Osteoblast (primary cell): Measurements from ENCODE around the gene SECTM1. TPM values are rescaled to one million over a fixed set of nuclear protein-coding genes. Genes with fewer than 3 reads are reported as not detected.
"Not testable (repeated sequence)": the region's sequence is repeated elsewhere in the genome, so short reads cannot be mapped to it uniquely, and the experiment has no call there.

Experiments used
- DNase-seq: peaks from one replicate; pipeline ENCODE4 v3.0.0; 2011; ENCODE audit warnings: low spot score, mixed read lengths; ENCODE audit not compliant: insufficient read length; ENCODE audit errors: missing footprints
- H2AFZ ChIP-seq: 2 replicates; pipeline ENCODE4 v1.6.0; 2011; ENCODE audit warnings: mild to moderate bottlenecking, low read length
- H3K27ac ChIP-seq: 2 replicates; pipeline ENCODE4 v1.5.1; 2011; ENCODE audit warnings: mild to moderate bottlenecking, low read depth, low read length, moderate library complexity
- H3K27me3 ChIP-seq: 2 replicates; pipeline ENCODE4 v1.6.0; 2012; ENCODE audit warnings: mild to moderate bottlenecking, control low read depth, inconsistent platforms, low read length, moderate library complexity; ENCODE audit not compliant: insufficient read depth
- H3K36me3 ChIP-seq: 2 replicates; pipeline ENCODE4 v1.5.1; 2011; ENCODE audit warnings: mild to moderate bottlenecking, low read length, control low read depth, moderate library complexity; ENCODE audit not compliant: insufficient read depth
- H3K4me1 ChIP-seq: 2 replicates; pipeline ENCODE4 v1.5.1; 2011; ENCODE audit warnings: mild to moderate bottlenecking, low read length, control low read depth, moderate library complexity; ENCODE audit not compliant: insufficient read depth
- H3K4me2 ChIP-seq: 2 replicates; pipeline ENCODE4 v1.6.0; 2011; ENCODE audit warnings: mild to moderate bottlenecking, low read length; ENCODE audit not compliant: insufficient read depth
- H3K4me3 ChIP-seq: fragments of 200-600 bp; sonication (generic); 3 replicates; pipeline ENCODE4 v1.5.1; 2012; ENCODE audit warnings: mild to moderate bottlenecking, low read length, inconsistent platforms; ENCODE audit not compliant: insufficient read depth
- H3K79me2 ChIP-seq: 2 replicates; pipeline ENCODE4 v1.6.0; 2012; ENCODE audit warnings: mild to moderate bottlenecking, low read length, control low read depth, inconsistent platforms; ENCODE audit not compliant: insufficient read depth
- H3K9me3 ChIP-seq: 2 replicates; pipeline ENCODE4 v1.5.1; 2011; ENCODE audit warnings: low read depth, low read length, control low read depth
- H4K20me1 ChIP-seq: 2 replicates; pipeline ENCODE4 v1.6.0; 2012; ENCODE audit warnings: mild to moderate bottlenecking, low read length, control low read depth; ENCODE audit not compliant: insufficient read depth
- CTCF ChIP-seq: IDR thresholded peaks from 2 replicates; pipeline ENCODE4 v1.5.1; 2011; ENCODE audit warnings: mild to moderate bottlenecking, low read depth, low read length, moderate library complexity; ENCODE audit errors: extremely low read depth
- total RNA-seq: library from RNA; depleted of rRNA; stranded (reverse); fragments of >200 nt; gene quantifications from 2 replicates; pipeline ENCODE4 v1.2.3, GENCODE V29; 2012

Gene SECTM1
- total RNA-seq = 5.8 and 11.5 TPM in 2 replicates

GRCh38 chr17:82333279-82334171, at the start of gene SECTM1:
TSS of gene SECTM1 (minus strand) at chr17:82333766. CDS start at chr17:82327240, 6,526 bp downstream.
- Histone ChIP-seq H4K20me1 (no peaks in the 10 kb centered on the region), H3K36me3 (no peaks in the 10 kb centered on the region), H3K27me3 (peaks cover 23% of the 10 kb centered on the region), H3K4me2 (peak within 1 kb of the TSS; percentile 86), H3K9me3 (no peaks in the 10 kb centered on the region), H3K27ac (no peak within 1 kb of the TSS), H3K79me2 (no peaks in the 10 kb centered on the region), H3K4me1 (peaks cover 27% of the 10 kb centered on the region), H3K4me3 (peak within 1 kb of the TSS; percentile 72), H2AFZ (peak within 1 kb of the TSS; percentile 47)
- TF ChIP-seq CTCF = no peak
- peak; percentile 97 for DNase-seq

DNA sequence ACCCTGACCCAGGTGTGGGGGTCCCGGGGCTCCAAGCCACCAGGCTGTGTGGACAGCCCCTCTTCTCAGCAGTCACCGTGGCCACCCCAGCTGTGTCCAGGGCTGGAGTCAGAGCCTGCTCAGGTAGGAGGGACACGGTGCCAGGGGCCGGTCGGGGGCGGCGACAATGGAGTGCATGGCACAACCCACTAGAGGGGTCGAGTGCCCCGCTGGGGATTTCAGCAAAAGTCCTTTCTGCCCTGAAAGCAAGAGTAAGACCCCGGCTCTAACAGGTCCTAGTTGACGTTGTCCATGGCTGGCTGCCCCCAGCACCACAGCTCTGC, 49.3 kb upstream of the SECTM1 start:
- Histone ChIP-seq H3K27ac (no peak overlapping the region), H2AFZ (no peak overlapping the region), H3K4me2 (no peak overlapping the region), H3K9me3 (no peaks in the 10 kb centered on the region), H4K20me1 (no peaks in the 10 kb centered on the region), H3K27me3 (peaks cover 50% of the 10 kb centered on the region), H3K79me2 (no peaks in the 10 kb centered on the region), H3K4me1 (peaks cover 8% of the 10 kb centered on the region), H3K4me3 (no peak overlapping the region), H3K36me3 (no peaks in the 10 kb centered on the region)
- peak; percentile 62 for DNase-seq
- no peak for TF ChIP-seq CTCF

DNA sequence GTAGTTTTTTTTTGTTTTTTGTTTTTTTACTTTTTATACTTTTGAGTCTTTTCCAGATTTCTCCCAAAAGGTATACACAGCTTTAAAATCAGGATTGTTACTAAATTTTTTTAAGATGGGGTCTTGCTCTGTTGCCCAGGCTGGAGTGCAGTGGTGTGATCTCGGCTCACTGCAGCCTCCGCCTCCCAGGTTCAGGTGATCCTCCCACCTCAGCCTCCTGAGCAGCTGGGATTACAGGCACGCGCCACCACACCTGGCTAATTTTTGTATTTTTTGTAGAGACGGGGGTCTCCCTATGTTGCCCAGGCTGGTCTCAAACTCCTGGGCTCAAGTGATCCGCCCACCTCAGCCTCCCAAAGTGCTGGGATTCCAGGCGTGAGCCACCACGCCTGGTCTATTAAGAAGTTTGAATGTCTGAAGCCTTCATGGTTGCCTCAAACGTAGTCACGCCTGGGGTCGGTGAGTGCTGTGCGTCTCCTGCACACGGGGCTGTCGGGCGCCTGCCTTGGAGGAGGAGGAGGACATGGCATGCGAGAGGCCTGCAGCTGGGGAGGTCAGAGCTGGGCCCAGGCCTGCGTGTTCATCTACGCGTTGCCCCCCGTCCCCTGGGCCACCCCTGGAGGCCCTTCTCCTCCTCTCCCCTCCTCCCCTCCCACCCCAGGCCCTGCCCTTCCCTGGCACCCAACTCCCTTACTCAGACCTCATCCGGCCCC, 48.8 kb upstream of the SECTM1 start:
- H3K79me2 ChIP-seq, H3K36me3 ChIP-seq, H3K27ac ChIP-seq, H3K4me3 ChIP-seq, H4K20me1 ChIP-seq, H2AFZ ChIP-seq, H3K9me3 ChIP-seq, H3K4me1 ChIP-seq, H3K4me2 ChIP-seq: not testable (repeated sequence)
- H3K27me3 ChIP-seq = peaks cover 46% of the 10 kb centered on the region
- DNase-seq = peak; percentile 69

DNA sequence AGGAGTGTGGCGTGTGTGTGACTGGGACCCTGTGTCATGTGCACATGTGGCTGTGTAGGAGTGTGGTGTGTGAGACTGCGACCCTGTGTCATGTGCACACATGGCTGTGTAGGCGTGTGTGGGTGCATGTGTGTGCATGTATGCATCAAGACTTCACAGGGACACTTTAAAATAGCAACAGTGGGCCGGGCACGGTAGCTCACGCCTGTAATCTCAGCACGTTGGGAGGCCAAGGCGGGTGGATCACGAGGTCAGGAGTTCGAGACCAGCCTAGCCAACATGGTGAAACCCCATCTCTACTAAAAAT, 48.1 kb upstream of the SECTM1 start:
- peak; percentile 22 for DNase-seq
- H3K79me2 ChIP-seq, H3K4me1 ChIP-seq, H4K20me1 ChIP-seq, H3K4me3 ChIP-seq, H3K9me3 ChIP-seq, H2AFZ ChIP-seq, H3K36me3 ChIP-seq, H3K27ac ChIP-seq: not testable (repeated sequence)
- Histone ChIP-seq H3K4me2 (peak overlapping the region; percentile 47), H3K27me3 (peaks cover 39% of the 10 kb centered on the region)
